Astrocyte (in vitro differentiated cells and primary cell): ENCODE results near the gene PAF1. TPM values are rescaled to one million over a fixed set of nuclear protein-coding genes. Genes with fewer than 3 reads are reported as not detected.

Experiments used
- DNase-seq: peaks from one replicate; pipeline ENCODE4 v3.0.0-alpha.2; 2010; ENCODE audit warnings: low read depth
- FAIRE-seq: peaks from 2 replicates; lab custom pipeline; 2011; peaks lifted over from hg19 to GRCh38; lab: Jason Lieb, UNC
- H2AFZ ChIP-seq: 2 replicates; pipeline ENCODE4 v1.6.0; 2012; ENCODE audit warnings: low read depth, low read length, inconsistent platforms
- H3K27ac ChIP-seq: 2 replicates; pipeline ENCODE4 v1.5.1; 2011; ENCODE audit warnings: low read depth, low read length, inconsistent platforms
- H3K27me3 ChIP-seq: 2 replicates; pipeline ENCODE4 v1.6.0; 2011; ENCODE audit warnings: low read length, inconsistent platforms; ENCODE audit not compliant: insufficient read depth
- H3K36me3 ChIP-seq: 2 replicates; pipeline ENCODE4 v1.5.1; 2011; ENCODE audit warnings: low read length, inconsistent platforms; ENCODE audit not compliant: insufficient read depth
- H3K4me1 ChIP-seq: 2 replicates; pipeline ENCODE4 v1.5.1; 2011; ENCODE audit warnings: low read length, inconsistent platforms; ENCODE audit not compliant: insufficient read depth
- H3K4me2 ChIP-seq: 2 replicates; pipeline ENCODE4 v1.6.0; 2012; ENCODE audit warnings: low read length, inconsistent platforms
- H3K4me3 ChIP-seq: 2 replicates; pipeline ENCODE4 v1.5.1; 2011; ENCODE audit warnings: low read depth, mild to moderate bottlenecking, low read length, inconsistent platforms; ENCODE audit not compliant: insufficient read depth
- H3K79me2 ChIP-seq: 2 replicates; pipeline ENCODE4 v1.6.0; 2012; ENCODE audit warnings: mild to moderate bottlenecking, low read length, inconsistent platforms; ENCODE audit not compliant: insufficient read depth
- H3K9ac ChIP-seq: 2 replicates; pipeline ENCODE4 v1.6.0; 2012; ENCODE audit warnings: mild to moderate bottlenecking, low read length, inconsistent platforms
- H3K9me3 ChIP-seq: 2 replicates; pipeline ENCODE4 v1.5.1; 2012; ENCODE audit warnings: low read depth, mild to moderate bottlenecking, low read length, inconsistent platforms; ENCODE audit not compliant: insufficient read depth
- H4K20me1 ChIP-seq: 2 replicates; pipeline ENCODE4 v1.6.0; 2012; ENCODE audit warnings: low read length, inconsistent platforms; ENCODE audit not compliant: insufficient read depth
- H3K27ac Mint-ChIP-seq: one replicate; pipeline ENCODE4 v1.8.0; 2021; ENCODE audit warnings: mild to moderate bottlenecking, mixed read lengths; ENCODE audit not compliant: unreplicated experiment
- H3K27me3 Mint-ChIP-seq: one replicate; pipeline ENCODE4 v1.8.0; 2021; ENCODE audit warnings: low read depth, mixed read lengths; ENCODE audit not compliant: unreplicated experiment
- H3K36me3 Mint-ChIP-seq: one replicate; pipeline ENCODE4 v1.8.0; 2021; ENCODE audit warnings: low read depth, mixed read lengths; ENCODE audit not compliant: unreplicated experiment
- H3K4me1 Mint-ChIP-seq: one replicate; pipeline ENCODE4 v1.8.0; 2021; ENCODE audit warnings: low read depth, mixed read lengths; ENCODE audit not compliant: unreplicated experiment
- H3K4me3 Mint-ChIP-seq: one replicate; pipeline ENCODE4 v1.8.0; 2021; ENCODE audit warnings: mild to moderate bottlenecking, moderate library complexity, mixed read lengths; ENCODE audit not compliant: unreplicated experiment
- H3K9me3 Mint-ChIP-seq: one replicate; pipeline ENCODE4 v1.8.0; 2021; ENCODE audit warnings: mild to moderate bottlenecking, mixed read lengths; ENCODE audit not compliant: unreplicated experiment
- CTCF ChIP-seq: IDR thresholded peaks from 2 replicates; pipeline ENCODE4 v1.5.1; 2011; ENCODE audit warnings: low read depth, mild to moderate bottlenecking, inconsistent platforms, low read length, moderate library complexity; ENCODE audit not compliant: insufficient read depth
- EZH2 ChIP-seq: IDR thresholded peaks from 2 replicates; pipeline ENCODE4 v1.6.1; 2012; ENCODE audit warnings: mild to moderate bottlenecking, low read length, inconsistent platforms; ENCODE audit not compliant: insufficient read depth
- total RNA-seq: library from RNA; stranded (reverse); gene quantifications from 2 replicates; pipeline ENCODE4 v1.2.1, GENCODE V29; 2021

PAF1 gene
- total RNA-seq, 1 donor from 2014 or later = 43.2 TPM

- H3K4me3 ChIP-seq = peak overlapping the region; percentile 96
- no peaks in the 10 kb centered on the region for H3K27me3 ChIP-seq
- Mint-ChIP-seq H3K36me3 (peaks cover 2% of the 10 kb centered on the region), H3K4me1 (peaks cover 25% of the 10 kb centered on the region), H3K9me3 (no peaks in the 10 kb centered on the region), H3K27ac (peak overlapping the region; percentile 97), H3K27me3 (no peaks in the 10 kb centered on the region), H3K4me3 (peak overlapping the region; percentile 95)
- no peak for FAIRE-seq
- H3K79me2 ChIP-seq = peaks cover 30% of the 10 kb centered on the region
- peaks cover 56% of the 10 kb centered on the region for H3K4me1 ChIP-seq
- H3K36me3 ChIP-seq = peaks cover 4% of the 10 kb centered on the region
- peak overlapping the region; percentile 54 for H2AFZ ChIP-seq
- peaks cover 22% of the 10 kb centered on the region for H4K20me1 ChIP-seq
- peak overlapping the region; percentile 96 for H3K4me2 ChIP-seq
- TF ChIP-seq CTCF (no peak), EZH2 (no peak)
- H3K9me3 ChIP-seq = no peaks in the 10 kb centered on the region
- no peak for DNase-seq
- peak overlapping the region; percentile 97 for H3K9ac ChIP-seq
- H3K27ac ChIP-seq = peak overlapping the region; percentile 89
These were observed 16.4 kb upstream of the PAF1 start for GRCh38 chr19:39407410-39407659.

- no peaks in the 10 kb centered on the region for H3K9me3 ChIP-seq
- Mint-ChIP-seq H3K4me1 (peaks cover 30% of the 10 kb centered on the region), H3K4me3 (peak within 1 kb of the TSS; percentile 95), H3K27me3 (no peaks in the 10 kb centered on the region), H3K27ac (peak within 1 kb of the TSS; percentile 97), H3K36me3 (peaks cover 2% of the 10 kb centered on the region), H3K9me3 (no peaks in the 10 kb centered on the region)
- peak within 1 kb of the TSS; percentile 54 for H2AFZ ChIP-seq
- H4K20me1 ChIP-seq = peaks cover 22% of the 10 kb centered on the region
- peak within 1 kb of the TSS; percentile 96 for H3K4me3 ChIP-seq
- peaks cover 30% of the 10 kb centered on the region for H3K79me2 ChIP-seq
- FAIRE-seq (no peak), DNase-seq (no peak)
- peak within 1 kb of the TSS; percentile 96 for H3K4me2 ChIP-seq
- H3K27ac ChIP-seq = peak within 1 kb of the TSS; percentile 89
- no peaks in the 10 kb centered on the region for H3K27me3 ChIP-seq
- TF ChIP-seq EZH2 (no peak), CTCF (no peak)
- H3K9ac ChIP-seq = peak within 1 kb of the TSS; percentile 97
- H3K36me3 ChIP-seq = peaks cover 4% of the 10 kb centered on the region
- peaks cover 61% of the 10 kb centered on the region for H3K4me1 ChIP-seq
These were observed 15.9 kb upstream of the PAF1 start, which contains the start of gene ZFP36 for GRCh38 chr19:39406656-39407409. Gene ZFP36, plus strand, starts transcription at chr19:39406847. Its CDS starts 58 bp downstream, at chr19:39406905.

- TF ChIP-seq EZH2 = no peak
- no peak for TF ChIP-seq CTCF
- H4K20me1 ChIP-seq = peaks cover 22% of the 10 kb centered on the region
- H3K4me3 Mint-ChIP-seq = peak overlapping the region; percentile 90
- H3K27ac ChIP-seq = peak overlapping the region; percentile 56
- peak overlapping the region; percentile 43 for H2AFZ ChIP-seq
- peak overlapping the region; percentile 83 for H3K9ac ChIP-seq
- H3K9me3 ChIP-seq = no peaks in the 10 kb centered on the region
- H3K4me1 ChIP-seq = peaks cover 63% of the 10 kb centered on the region
- H3K4me3 ChIP-seq = peak overlapping the region; percentile 29
- peaks cover 4% of the 10 kb centered on the region for H3K36me3 ChIP-seq
- H3K4me2 ChIP-seq = peak overlapping the region; percentile 96
- H3K27ac Mint-ChIP-seq = peak overlapping the region; percentile 81
- no peak for DNase-seq
- peaks cover 30% of the 10 kb centered on the region for H3K79me2 ChIP-seq
- H3K27me3 ChIP-seq = no peaks in the 10 kb centered on the region
- FAIRE-seq = no peak
- H3K4me1 Mint-ChIP-seq = peaks cover 31% of the 10 kb centered on the region
- H3K27me3 Mint-ChIP-seq = no peaks in the 10 kb centered on the region
- H3K36me3 Mint-ChIP-seq = peaks cover 2% of the 10 kb centered on the region
- no peaks in the 10 kb centered on the region for H3K9me3 Mint-ChIP-seq
These were observed 15.2 kb upstream of the PAF1 start for GRCh38 chr19:39405958-39406655.
